ENCODE results near the gene DNTT.

DNTT gene

GRCh38 chr10:96304230-96304629, at the start of gene DNTT:
TSS of gene DNTT (plus strand) at chr10:96304434. CDS start at chr10:96304498, 64 bp downstream.
- no peak for DNase-seq

DNA sequence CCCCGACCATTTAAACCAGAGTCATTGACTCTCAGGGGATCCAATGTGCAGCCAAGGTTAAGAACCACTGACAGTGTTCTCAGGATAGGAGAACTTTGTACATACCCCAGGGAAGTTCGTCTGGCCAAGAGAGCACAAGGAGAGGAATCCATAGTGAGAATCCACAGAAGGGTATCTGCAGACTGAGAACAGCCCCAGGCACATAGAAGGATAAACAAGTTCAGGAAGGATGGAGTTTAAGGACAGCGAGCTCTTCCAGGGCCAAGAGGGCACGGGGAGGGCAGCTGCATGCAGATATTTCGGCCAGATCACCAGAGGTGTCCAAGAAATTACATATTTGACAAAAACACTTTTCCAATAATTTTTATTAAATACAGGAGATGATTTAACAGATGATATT, 49.3 kb upstream of the DNTT start:
- no peak for DNase-seq

- DNase-seq, result no peak
Observed at GRCh38 chr10:96255549-96256333, 48.5 kb upstream of the DNTT start.

GRCh38 chr10:96257944-96258343, 46.3 kb upstream of the DNTT start:
- no peak for DNase-seq

GRCh38 chr10:96259150-96259549, 45.1 kb upstream of the DNTT start:
- no peak for DNase-seq

- DNase-seq, result no peak
Observed at GRCh38 chr10:96260014-96260413, 44.2 kb upstream of the DNTT start.

DNA sequence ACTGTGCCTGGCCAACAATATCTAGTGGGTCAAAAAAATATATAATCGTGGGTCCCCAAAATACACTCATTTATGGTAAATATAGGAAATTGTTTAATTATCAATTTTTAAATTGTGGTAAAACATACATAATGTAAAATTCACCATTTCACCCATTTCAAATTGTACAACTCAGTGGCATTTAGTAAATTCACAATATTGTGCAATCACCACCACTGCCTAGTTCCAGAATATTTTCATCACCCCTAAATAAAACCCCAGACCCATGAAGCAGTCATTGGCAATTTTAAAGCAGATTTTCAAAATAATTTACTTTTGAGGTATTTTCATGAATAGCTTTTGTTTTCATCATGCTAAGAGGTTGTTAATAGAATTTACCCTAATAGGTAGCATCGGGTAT, 43.1 kb upstream of the DNTT start:
- DNase-seq, result no peak

- no peak for DNase-seq
Observed at GRCh38 chr10:96261930-96262329, 42.3 kb upstream of the DNTT start.

DNA sequence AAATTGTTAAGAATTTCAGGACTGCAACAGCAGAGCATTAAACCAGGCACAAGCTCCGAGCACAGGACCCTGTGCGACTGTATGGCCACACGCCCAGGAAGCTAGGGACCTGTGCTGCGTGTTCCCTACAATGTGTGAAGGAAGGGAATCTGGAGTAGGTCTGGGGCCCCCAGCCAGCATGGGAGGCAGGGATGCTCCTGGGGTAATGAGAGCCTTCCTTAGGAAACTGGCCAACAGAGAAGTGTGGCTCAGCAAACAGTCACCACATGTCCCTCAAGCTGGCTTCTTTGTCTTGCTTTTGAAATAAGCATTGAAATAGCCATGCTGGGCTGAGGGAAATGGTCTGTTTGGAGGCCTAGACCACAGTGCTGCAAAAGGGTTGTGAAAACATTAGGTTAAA, 41.1 kb upstream of the DNTT start:
- no peak for DNase-seq

GRCh38 chr10:96263669-96264068, 40.6 kb upstream of the DNTT start:
- DNase-seq, result no peak

DNA sequence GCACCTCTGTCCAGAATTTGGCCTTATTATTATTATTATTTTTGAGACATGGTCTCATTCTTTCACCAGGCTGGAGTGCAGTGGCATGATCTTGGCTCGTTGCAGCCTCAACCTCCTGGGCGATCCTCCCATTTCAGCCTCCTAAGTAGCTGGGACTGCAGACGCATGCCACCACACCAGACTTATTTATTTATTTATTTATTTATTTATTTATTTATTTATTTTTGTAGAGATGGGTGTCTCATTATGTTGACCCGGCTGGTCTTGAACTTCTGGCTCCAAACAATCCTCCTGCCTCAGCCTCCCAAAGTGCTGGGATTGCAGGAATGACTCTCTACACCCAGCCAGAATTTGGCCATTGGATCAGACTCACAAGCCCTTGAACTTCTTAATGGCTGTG, 39.3 kb upstream of the DNTT start:
- DNase-seq, result no peak

- DNase-seq, result no peak
Observed at GRCh38 chr10:96266118-96266770, 38.0 kb upstream of the DNTT start.

GRCh38 chr10:96267234-96267705, 37.0 kb upstream of the DNTT start:
- no peak for DNase-seq

- no peak for DNase-seq
Observed at GRCh38 chr10:96268341-96268909, 35.8 kb upstream of the DNTT start.

GRCh38 chr10:96269438-96270300, 34.6 kb upstream of the DNTT start:
- DNase-seq, result no peak

GRCh38 chr10:96270571-96270970, 33.7 kb upstream of the DNTT start:
- DNase-seq, result no peak

- no peak for DNase-seq
Observed at GRCh38 chr10:96271016-96271815, 33.0 kb upstream of the DNTT start, which contains the start of gene BLNK. TSS of gene BLNK (minus strand) at chr10:96271569. CDS start at chr10:96271398, 171 bp downstream.

- no peak for DNase-seq
Observed at GRCh38 chr10:96272316-96273280, 31.6 kb upstream of the DNTT start.

GRCh38 chr10:96275685-96276418, 28.4 kb upstream of the DNTT start:
- DNase-seq, result no peak

GRCh38 chr10:96276426-96276825, 27.8 kb upstream of the DNTT start:
- DNase-seq, result no peak
